H1 (cell line): ENCODE results near the gene ATP6V0A4. TPM values are rescaled to one million over a fixed set of nuclear protein-coding genes. Genes with fewer than 3 reads are reported as not detected.

ENCODE experiments used
- ATF2 ChIP-seq: IDR thresholded peaks from 2 replicates; pipeline ENCODE4 v1.6.1; 2012; ENCODE audit warnings: low read length, inconsistent platforms
- CHD7 ChIP-seq: fragments of 300-600 bp; sonication (generic); IDR thresholded peaks from 2 replicates; pipeline ENCODE4 v1.7.1; 2012; ENCODE audit warnings: low read length, moderate library complexity, mild to moderate bottlenecking, inconsistent platforms; ENCODE audit not compliant: insufficient replicate concordance
- CTCF ChIP-seq, 3 experiments: IDR thresholded peaks; 1 replicate in 2 of 3; 2 replicates in 1 of 3; pipeline versions ENCODE4 v1.5.1 to v1.6.1; 2011; ENCODE audit warnings: low read length in 3 of 3, mild to moderate bottlenecking in 3 of 3, inconsistent platforms in 2 of 3, low read depth in 1 of 3, moderate library complexity in 1 of 3; ENCODE audit not compliant: insufficient read depth in 1 of 3; ENCODE audit errors: control extremely low read depth in 1 of 3
- SP2 ChIP-seq: IDR thresholded peaks from 2 replicates; pipeline ENCODE4 v1.6.1; 2012; ENCODE audit warnings: mild to moderate bottlenecking, low read length, inconsistent platforms
- TAF7 ChIP-seq: optimal IDR thresholded peaks from 2 replicates; pipeline ENCODE3; 2011; ENCODE audit warnings: low read depth, mild to moderate bottlenecking, inconsistent platforms, low read length, moderate library complexity, borderline replicate concordance
- polyA plus RNA-seq, 7 experiments: library from polyadenylated mRNA; depleted of rRNA in 3 of 7; stranded (reverse) in 5 of 7; unstranded in 2 of 7; fragments of >200 nt in 5 of 7; fragments of 200-250 nt in 2 of 7; gene quantifications; 1 replicate in 5 of 7; 2 replicates in 1 of 7; 4 replicates in 1 of 7; pipeline versions ENCODE4 v1.2.1 to v1.2.3, GENCODE V29; 2011 to 2013; ENCODE audit warnings: missing spikeins in 2 of 7, mixed read lengths in 2 of 7
- total RNA-seq: library from RNA; stranded (reverse); fragmentation: NEBNext Ultra II Directional; extraction: Animal tissue kit (Norgen Biotek cat#: 25700); gene quantifications from 2 replicates; pipeline ENCODE4 v1.2.1, GENCODE V29; 2021

The ATP6V0A4 gene
- total and polyA plus RNA-seq, 2 of the 8 experiments (the other 6 are each of a cell fraction or from before 2014, with no cell fraction given), result 0.47 to 1.6 TPM

- TF ChIP-seq CHD7 (no peak), TAF7 (no peak), ATF2 (no peak), CTCF (IDR thresholded peaks at IDR 0.05; ENCODE audit: control extremely low read depth in 1 of 3, insufficient read depth in 1 of 3, low read depth in 1 of 3, low read length in 3 of 3) (no peak), SP2 (no peak)
Measured at GRCh38 chr7:138745189-138745588, 52.8 kb downstream of the ATP6V0A4 start (continued).
